Breast epithelium (tissue), 3 donors: ENCODE data around the gene HIC1.

Source experiments
- CTCF ChIP-seq, 3 donors: fragments of 450-650 bp; IDR thresholded peaks; one replicate each; pipeline ENCODE4 v1.5.1; 2016 to 2017; ENCODE audit warnings: antibody characterized with exemption in 3 of 3, mild to moderate bottlenecking in 3 of 3, moderate library complexity in 3 of 3
- POLR2A ChIP-seq: fragments of 450-650 bp; IDR thresholded peaks from one replicate; pipeline ENCODE4 v1.6.1; 2016; ENCODE audit warnings: antibody characterized with exemption, mild to moderate bottlenecking, moderate library complexity
- POLR2AphosphoS5 ChIP-seq, 3 donors: sonication (generic); formaldehyde crosslinking; IDR thresholded peaks; one replicate each; pipeline ENCODE4 v1.6.1; 2017; ENCODE audit warnings: antibody characterized with exemption in 3 of 3

GRCh38 chr17:2040219-2040827, 14.6 kb upstream of the HIC1 start:
- no peak for TF ChIP-seq CTCF (IDR thresholded peaks at IDR 0.05)
- TF ChIP-seq POLR2A = no peak
- no peak for TF ChIP-seq POLR2AphosphoS5 (IDR thresholded peaks at IDR 0.05)
